Measurements from ENCODE around the gene BCL7A. TPM values are rescaled to one million over a fixed set of nuclear protein-coding genes. Genes with fewer than 3 reads are reported as not detected.
A peak's percentile ranks its signal among the peaks of the same experiment; 100 is the strongest.
"Not testable (repeated sequence)": the region's sequence is repeated elsewhere in the genome, so short reads cannot be mapped to it uniquely, and the experiment has no call there.

BCL7A gene
- total RNA-seq, 1 donor from 2014 or later = 49.3 TPM

DNA sequence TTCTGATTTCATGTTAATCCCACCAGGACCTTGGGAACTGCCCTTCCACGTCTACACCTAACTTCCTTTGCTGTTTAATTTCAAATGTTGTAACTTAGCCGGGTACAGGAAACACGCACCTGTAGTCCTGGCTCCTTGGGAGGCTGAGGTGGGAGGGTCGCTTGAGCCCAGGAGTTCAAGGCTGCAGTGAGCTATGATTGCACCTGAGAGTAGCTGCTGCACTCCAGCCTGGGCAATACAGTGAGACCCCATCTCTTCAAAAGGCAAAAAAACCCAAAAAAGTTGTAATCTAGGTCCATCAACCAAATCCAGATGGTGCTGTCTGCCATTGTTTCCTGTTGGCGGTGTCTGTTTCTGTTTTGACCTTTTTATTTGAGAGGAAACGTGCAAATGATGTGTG, 14.5 kb downstream of the BCL7A start:
- Mint-ChIP-seq H3K36me3 (ENCODE audit: insufficient read depth) (peaks cover 15% of the 10 kb centered on the region), H3K4me3 (ENCODE audit: low read depth) (no peak overlapping the region), H3K27ac (no peak overlapping the region), H3K4me1 (ENCODE audit: low read depth) (peaks cover 9% of the 10 kb centered on the region), H3K9me3 (ENCODE audit: low read depth) (no peaks in the 10 kb centered on the region), H3K27me3 (no peaks in the 10 kb centered on the region)
- DNase-seq (ENCODE audit: low spot score, unreplicated experiment) = no peak
- TF ChIP-seq CTCF (IDR thresholded peaks at IDR 0.05; ENCODE audit: unreplicated experiment) = no peak

- H3K27ac Mint-ChIP-seq = peak overlapping the region; percentile 89
- H3K4me1 Mint-ChIP-seq (ENCODE audit: low read depth) = peaks cover 11% of the 10 kb centered on the region
- H3K9me3 Mint-ChIP-seq (ENCODE audit: low read depth) = no peaks in the 10 kb centered on the region
- no peaks in the 10 kb centered on the region for H3K27me3 Mint-ChIP-seq
- no peak for TF ChIP-seq CTCF (IDR thresholded peaks at IDR 0.05; ENCODE audit: unreplicated experiment)
- no peak for DNase-seq (ENCODE audit: low spot score, unreplicated experiment)
- H3K4me3 Mint-ChIP-seq (ENCODE audit: low read depth) = peak overlapping the region; percentile 41
- peaks cover 20% of the 10 kb centered on the region for H3K36me3 Mint-ChIP-seq (ENCODE audit: insufficient read depth)
These were observed 19.1 kb downstream of the BCL7A start for GRCh38 chr12:122040579-122041386.

DNA sequence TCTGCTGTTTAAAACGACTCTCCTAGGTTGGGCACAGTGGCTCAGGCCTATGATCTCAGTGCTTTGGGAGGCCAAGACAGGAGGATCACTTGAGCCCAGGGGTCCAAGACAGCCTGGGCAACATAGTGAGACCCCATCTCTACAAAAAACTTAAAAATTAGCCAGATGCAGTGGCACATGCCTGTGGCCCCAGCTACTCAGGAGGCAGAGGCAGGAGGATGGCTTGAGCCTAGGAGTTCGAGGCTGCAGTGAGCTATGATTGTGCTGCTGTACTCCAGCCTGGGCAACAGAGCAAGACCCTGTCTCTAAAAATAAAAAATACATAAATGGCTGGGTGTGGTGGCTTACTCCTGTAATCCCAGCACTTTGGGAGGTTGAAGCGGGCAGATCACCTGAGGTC, 19.8 kb downstream of the BCL7A start:
- H3K4me3 Mint-ChIP-seq (ENCODE audit: low read depth); H3K9me3 Mint-ChIP-seq (ENCODE audit: low read depth); DNase-seq (ENCODE audit: low spot score, unreplicated experiment); H3K27me3 Mint-ChIP-seq; H3K27ac Mint-ChIP-seq: not testable (repeated sequence)
- H3K4me1 Mint-ChIP-seq (ENCODE audit: low read depth) = peaks cover 11% of the 10 kb centered on the region
- H3K36me3 Mint-ChIP-seq (ENCODE audit: insufficient read depth) = peaks cover 22% of the 10 kb centered on the region

DNA sequence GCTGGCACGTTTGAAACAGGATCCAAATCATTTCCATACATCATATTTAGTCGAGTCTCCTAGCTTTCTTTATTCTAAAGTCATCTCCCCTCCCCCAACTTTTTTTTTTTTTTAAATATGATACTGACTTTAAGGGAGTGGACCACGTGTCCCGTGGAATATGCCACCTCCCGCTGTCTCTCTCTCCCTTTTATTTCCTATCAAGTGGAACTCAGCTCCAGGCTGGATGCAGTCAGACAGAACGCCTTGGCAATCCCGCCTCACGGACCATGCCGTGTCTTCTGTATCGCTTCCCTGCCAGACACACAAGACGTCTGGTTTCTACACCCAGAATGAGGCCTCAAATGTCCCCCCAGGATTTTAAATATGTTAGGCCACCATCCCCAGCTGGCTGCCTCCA, 21.2 kb downstream of the BCL7A start:
- no peak for TF ChIP-seq CTCF (IDR thresholded peaks at IDR 0.05; ENCODE audit: unreplicated experiment)
- Mint-ChIP-seq H3K27ac (peak overlapping the region; percentile 59), H3K9me3 (ENCODE audit: low read depth) (no peaks in the 10 kb centered on the region), H3K4me3 (ENCODE audit: low read depth) (no peak overlapping the region), H3K4me1 (ENCODE audit: low read depth) (peaks cover 11% of the 10 kb centered on the region), H3K36me3 (ENCODE audit: insufficient read depth) (peaks cover 20% of the 10 kb centered on the region), H3K27me3 (no peaks in the 10 kb centered on the region)
- DNase-seq (ENCODE audit: low spot score, unreplicated experiment) = no peak

DNA sequence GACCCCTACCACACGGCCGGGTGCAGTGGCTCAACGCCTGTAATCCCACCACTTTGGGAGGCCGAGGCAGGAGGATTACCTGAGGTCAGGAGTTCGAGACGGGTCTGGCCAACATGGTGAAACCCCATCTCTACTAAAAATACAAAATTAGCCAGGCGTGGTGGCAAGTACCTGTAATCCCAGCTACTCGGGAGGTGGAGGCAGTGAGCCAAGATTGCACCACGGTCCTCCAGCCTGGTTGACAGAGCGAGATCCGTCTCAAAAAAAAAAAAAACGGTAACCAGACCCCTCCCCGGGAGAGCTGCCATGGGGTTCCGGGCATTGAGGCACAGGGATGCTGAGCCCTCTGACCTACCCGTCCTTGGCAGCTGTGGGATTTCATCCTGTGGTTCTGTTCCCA, 21.8 kb downstream of the BCL7A start:
- DNase-seq (ENCODE audit: low spot score, unreplicated experiment) = no peak
- Mint-ChIP-seq H3K4me3 (ENCODE audit: low read depth) (no peak overlapping the region), H3K27ac (no peak overlapping the region), H3K9me3 (ENCODE audit: low read depth) (no peaks in the 10 kb centered on the region), H3K4me1 (ENCODE audit: low read depth) (peaks cover 11% of the 10 kb centered on the region), H3K27me3 (no peaks in the 10 kb centered on the region), H3K36me3 (ENCODE audit: insufficient read depth) (peaks cover 21% of the 10 kb centered on the region)
- no peak for TF ChIP-seq CTCF (IDR thresholded peaks at IDR 0.05; ENCODE audit: unreplicated experiment)

DNA sequence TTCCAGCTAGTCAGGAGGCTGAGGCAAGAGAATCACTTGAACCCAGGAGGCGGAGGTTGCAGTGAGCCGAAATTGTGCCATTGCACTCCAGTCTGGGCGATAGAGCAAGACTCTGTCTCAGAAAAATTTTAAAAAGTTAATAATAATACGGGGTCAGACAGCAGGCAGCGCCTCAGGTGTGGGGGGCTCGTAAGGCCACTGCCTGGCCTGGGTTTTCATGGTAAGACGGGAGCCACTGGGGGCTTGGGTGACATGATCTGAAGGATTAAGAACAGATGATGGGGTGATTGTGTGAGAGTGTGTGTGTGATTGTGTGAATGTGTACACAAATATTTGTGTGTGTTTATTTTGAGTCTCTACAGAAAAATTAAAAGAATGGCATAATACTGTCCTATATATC, 23.6 kb downstream of the BCL7A start:
- Mint-ChIP-seq H3K36me3 (ENCODE audit: insufficient read depth) (peaks cover 18% of the 10 kb centered on the region), H3K27me3 (no peaks in the 10 kb centered on the region), H3K4me3 (ENCODE audit: low read depth) (no peak overlapping the region), H3K4me1 (ENCODE audit: low read depth) (peaks cover 9% of the 10 kb centered on the region), H3K9me3 (ENCODE audit: low read depth) (no peaks in the 10 kb centered on the region), H3K27ac (no peak overlapping the region)
- DNase-seq (ENCODE audit: low spot score, unreplicated experiment) = no peak
- TF ChIP-seq CTCF (IDR thresholded peaks at IDR 0.05; ENCODE audit: unreplicated experiment) = no peak

All from progenitor cell of endocrine pancreas (in vitro differentiated cells).